Activated effector memory CD4-positive, alpha-beta T cell treated with anti-CD3 and anti-CD28 coated beads, Interleukin-2, amount 50 U/mL, for 16 hours (primary cell): ENCODE results near the gene ARFGAP2.
A peak's percentile ranks its signal among the peaks of the same experiment; 100 is the strongest.

Experiments
- DNase-seq: peaks from one replicate; pipeline ENCODE4 v3.0.0-alpha.2; 2020

The ARFGAP2 gene

GRCh38 chr11:47147250-47147649, 29.4 kb downstream of the ARFGAP2 start:
- peak; percentile 25 for DNase-seq

GRCh38 chr11:47144541-47144940, 32.1 kb downstream of the ARFGAP2 start:
- peak; percentile 42 for DNase-seq

- peak; percentile 24 for DNase-seq
Observed at GRCh38 chr11:47143322-47143721, 33.4 kb downstream of the ARFGAP2 start.

- DNase-seq: no peak
Observed at GRCh38 chr11:47139878-47140277, 36.8 kb downstream of the ARFGAP2 start.

- DNase-seq: no peak
Observed at GRCh38 chr11:47137476-47137875, 39.2 kb downstream of the ARFGAP2 start.

GRCh38 chr11:47136921-47137320, 39.8 kb downstream of the ARFGAP2 start:
- no peak for DNase-seq

- no peak for DNase-seq
Observed at GRCh38 chr11:47136327-47136726, 40.4 kb downstream of the ARFGAP2 start.

GRCh38 chr11:47132981-47133380, 43.7 kb downstream of the ARFGAP2 start:
- no peak for DNase-seq

GRCh38 chr11:47132490-47132889, 44.2 kb downstream of the ARFGAP2 start:
- no peak for DNase-seq

GRCh38 chr11:47131136-47131535, 45.5 kb downstream of the ARFGAP2 start:
- no peak for DNase-seq

GRCh38 chr11:47130543-47130942, 46.1 kb downstream of the ARFGAP2 start:
- no peak for DNase-seq

GRCh38 chr11:47127213-47127612, 49.5 kb downstream of the ARFGAP2 start:
- no peak for DNase-seq

GRCh38 chr11:47125083-47125482, 51.6 kb downstream of the ARFGAP2 start:
- DNase-seq: no peak

GRCh38 chr11:47124675-47125074, 52.0 kb downstream of the ARFGAP2 start:
- DNase-seq: no peak

- DNase-seq: no peak
Observed at GRCh38 chr11:47123094-47123493, 53.6 kb downstream of the ARFGAP2 start.

GRCh38 chr11:47121731-47122130, 54.9 kb downstream of the ARFGAP2 start:
- no peak for DNase-seq

- DNase-seq: no peak
Observed at GRCh38 chr11:47121056-47121455, 55.6 kb downstream of the ARFGAP2 start.

GRCh38 chr11:47118958-47119688, 57.6 kb downstream of the ARFGAP2 start:
- DNase-seq: peak; percentile 79
